Neural cell (in vitro differentiated cells): ENCODE data around the gene YIF1B. TPM values are rescaled to one million over a fixed set of nuclear protein-coding genes. Genes with fewer than 3 reads are reported as not detected.

Experiments used
- H2AFZ ChIP-seq: fragments of 200-600, 300-800 bp; sonication (generic), shearing (Covaris generic); 2 replicates; pipeline ENCODE4 v1.6.0; 2014; ENCODE audit warnings: low read depth, mild to moderate bottlenecking, antibody characterized with exemption, low read length, moderate library complexity
- H3F3A ChIP-seq: fragments of 200-600 bp; shearing (Covaris generic); 2 replicates; pipeline ENCODE4 v1.6.1; 2016; ENCODE audit warnings: mild to moderate bottlenecking, moderate library complexity, mixed read lengths, antibody characterized with exemption, low read length; ENCODE audit not compliant: insufficient read depth, poor library complexity, severe bottlenecking
- H3K27ac ChIP-seq: fragments of 200-600, 300-800 bp; sonication (generic), shearing (Covaris generic); 2 replicates; pipeline ENCODE4 v1.5.1; 2014; ENCODE audit warnings: mild to moderate bottlenecking, low read length, moderate library complexity
- H3K27me3 ChIP-seq: fragments of 300-800, 200-600 bp; sonication (generic), shearing (Covaris generic); 2 replicates; pipeline ENCODE4 v1.6.0; 2014; ENCODE audit warnings: mild to moderate bottlenecking, low read depth, low read length, moderate library complexity; ENCODE audit not compliant: insufficient read depth
- H3K36me3 ChIP-seq: fragments of 300-800, 200-600 bp; sonication (generic), shearing (Covaris generic); 2 replicates; pipeline ENCODE4 v1.5.1; 2014; ENCODE audit warnings: mild to moderate bottlenecking, antibody characterized with exemption, low read length, moderate library complexity; ENCODE audit not compliant: insufficient read depth
- H3K4me2 ChIP-seq: fragments of 300-800, 200-600 bp; sonication (generic), shearing (Covaris generic); 2 replicates; pipeline ENCODE4 v1.6.0; 2014; ENCODE audit warnings: mild to moderate bottlenecking, low read length
- H3K4me3 ChIP-seq: fragments of 300-800, 200-600 bp; sonication (generic), shearing (Covaris generic); 2 replicates; pipeline ENCODE4 v1.5.1; 2014; ENCODE audit warnings: mild to moderate bottlenecking, low read length, moderate library complexity
- H3K79me2 ChIP-seq: fragments of 200-600 bp; shearing (Covaris generic); replicated peaks from 2 replicates; pipeline ENCODE4 v1.6.0; 2014; ENCODE audit warnings: mild to moderate bottlenecking, low read length, moderate library complexity; ENCODE audit not compliant: insufficient read depth
- H3K9ac ChIP-seq: fragments of 300-800, 200-600 bp; sonication (generic), shearing (Covaris generic); 2 replicates; pipeline ENCODE4 v1.6.1; 2016; ENCODE audit warnings: mild to moderate bottlenecking, low read length, mixed read lengths
- H3K9me2 ChIP-seq: fragments of 200-600 bp; shearing (Covaris generic); 2 replicates; pipeline ENCODE4 v1.6.1; 2016; ENCODE audit warnings: mild to moderate bottlenecking, low read length, mixed read lengths; ENCODE audit not compliant: insufficient read depth
- H3K9me3 ChIP-seq: fragments of 200-600, 300-800 bp; sonication (generic), shearing (Covaris generic); 2 replicates; pipeline ENCODE4 v1.6.1; 2016; ENCODE audit warnings: mild to moderate bottlenecking, mixed run types, low read length, moderate library complexity, mixed read lengths
- H4K20me1 ChIP-seq: fragments of 200-600 bp; shearing (Covaris generic); 2 replicates; pipeline ENCODE4 v1.6.1; 2016; ENCODE audit warnings: mild to moderate bottlenecking, mixed run types; ENCODE audit not compliant: insufficient read depth
- EP300 ChIP-seq: fragments of 450-650 bp; conservative IDR thresholded peaks from 2 replicates; pipeline ENCODE4 v1.6.1; 2014; ENCODE audit warnings: antibody characterized with exemption, mild to moderate bottlenecking, moderate library complexity; ENCODE audit not compliant: poor library complexity, severe bottlenecking
- EZH2 ChIP-seq: fragments of 200-600, 300-800 bp; shearing (Covaris generic), sonication (generic); IDR thresholded peaks from 2 replicates; pipeline ENCODE4 v1.6.1; 2014; ENCODE audit warnings: antibody characterized with exemption, low read length, borderline replicate concordance, mild to moderate bottlenecking; ENCODE audit not compliant: insufficient read depth, poor library complexity, severe bottlenecking
- MXI1 ChIP-seq: fragments of 450-650 bp; conservative IDR thresholded peaks from 2 replicates; pipeline ENCODE4 v1.6.1; 2014; ENCODE audit warnings: antibody characterized with exemption, mild to moderate bottlenecking; ENCODE audit not compliant: poor library complexity, severe bottlenecking
- POLR2AphosphoS5 ChIP-seq: IDR thresholded peaks from 2 replicates; pipeline ENCODE4 v1.6.1; 2012
- RAD21 ChIP-seq: fragments of 450-650 bp; conservative IDR thresholded peaks from 2 replicates; pipeline ENCODE4 v1.6.1; 2014; ENCODE audit warnings: antibody characterized with exemption, mild to moderate bottlenecking, moderate library complexity
- REST ChIP-seq: IDR thresholded peaks from 2 replicates; pipeline ENCODE4 v1.6.1; 2012; ENCODE audit warnings: borderline replicate concordance
- SMC3 ChIP-seq: fragments of 450-650 bp; conservative IDR thresholded peaks from 2 replicates; pipeline ENCODE4 v1.6.1; 2014; ENCODE audit warnings: antibody characterized with exemption, mild to moderate bottlenecking, moderate library complexity; ENCODE audit not compliant: poor library complexity
- TAF1 ChIP-seq: IDR thresholded peaks from 2 replicates; pipeline ENCODE4 v1.6.1; 2012; ENCODE audit warnings: low read depth
- polyA plus RNA-seq: library from polyadenylated mRNA; depleted of rRNA; stranded (reverse); fragments of >200 nt; gene quantifications from 2 replicates; pipeline ENCODE4 v1.2.3, GENCODE V29; 2014
- TF ChIP-seq, protein P1 (sequence below): fragments of 450-650 bp; IDR thresholded peaks from 2 replicates; pipeline ENCODE4 v1.5.1; 2014; ENCODE audit warnings: antibody characterized with exemption, mild to moderate bottlenecking, moderate library complexity; ENCODE audit not compliant: poor library complexity, severe bottlenecking

Gene YIF1B
- polyA plus RNA-seq, 1 donor from 2014 or later = 84.0 TPM

DNA sequence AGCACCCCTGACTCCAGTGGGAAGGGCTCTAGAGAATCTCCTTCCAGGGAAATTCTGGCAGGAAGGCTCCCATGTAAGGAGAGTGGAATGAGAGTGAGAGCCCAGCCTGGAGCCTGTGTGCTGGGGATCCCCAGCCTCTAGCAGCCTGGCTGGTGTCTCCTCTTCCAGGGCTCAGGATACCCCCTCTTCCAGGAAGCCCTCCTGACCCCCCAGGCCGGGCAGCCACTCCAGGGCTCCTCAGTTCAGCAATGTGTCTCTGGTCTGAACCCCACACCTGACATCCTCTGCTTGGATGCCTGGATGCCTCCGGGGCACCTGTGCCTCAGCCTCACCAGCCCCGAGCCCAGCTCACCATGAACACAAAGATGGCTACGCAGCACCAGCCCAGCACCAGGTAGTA is 8.7 kb downstream of the YIF1B start:
- H3K27ac ChIP-seq = no peak overlapping the region
- TF ChIP-seq MXI1 (no peak), RAD21 (no peak), REST (no peak), TAF1 (no peak), POLR2AphosphoS5 (no peak), EP300 (no peak), EZH2 (no peak), SMC3 (no peak)
- TF ChIP-seq, protein P1, sequence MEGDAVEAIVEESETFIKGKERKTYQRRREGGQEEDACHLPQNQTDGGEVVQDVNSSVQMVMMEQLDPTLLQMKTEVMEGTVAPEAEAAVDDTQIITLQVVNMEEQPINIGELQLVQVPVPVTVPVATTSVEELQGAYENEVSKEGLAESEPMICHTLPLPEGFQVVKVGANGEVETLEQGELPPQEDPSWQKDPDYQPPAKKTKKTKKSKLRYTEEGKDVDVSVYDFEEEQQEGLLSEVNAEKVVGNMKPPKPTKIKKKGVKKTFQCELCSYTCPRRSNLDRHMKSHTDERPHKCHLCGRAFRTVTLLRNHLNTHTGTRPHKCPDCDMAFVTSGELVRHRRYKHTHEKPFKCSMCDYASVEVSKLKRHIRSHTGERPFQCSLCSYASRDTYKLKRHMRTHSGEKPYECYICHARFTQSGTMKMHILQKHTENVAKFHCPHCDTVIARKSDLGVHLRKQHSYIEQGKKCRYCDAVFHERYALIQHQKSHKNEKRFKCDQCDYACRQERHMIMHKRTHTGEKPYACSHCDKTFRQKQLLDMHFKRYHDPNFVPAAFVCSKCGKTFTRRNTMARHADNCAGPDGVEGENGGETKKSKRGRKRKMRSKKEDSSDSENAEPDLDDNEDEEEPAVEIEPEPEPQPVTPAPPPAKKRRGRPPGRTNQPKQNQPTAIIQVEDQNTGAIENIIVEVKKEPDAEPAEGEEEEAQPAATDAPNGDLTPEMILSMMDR = no peak

GRCh38 chr19:38306236-38306635 is 9.5 kb downstream of the YIF1B start:
- Histone ChIP-seq H3K4me3 (no peak overlapping the region), H3K27me3 (no peaks in the 10 kb centered on the region), H3K79me2 (no peaks in the 10 kb centered on the region), H3K4me2 (no peak overlapping the region), H3K9ac (no peak overlapping the region), H3F3A (no peaks in the 10 kb centered on the region), H3K27ac (no peak overlapping the region), H3K9me3 (no peaks in the 10 kb centered on the region), H4K20me1 (no peaks in the 10 kb centered on the region), H2AFZ (no peak overlapping the region), H3K9me2 (no peaks in the 10 kb centered on the region), H3K36me3 (no peaks in the 10 kb centered on the region)
- TF ChIP-seq POLR2AphosphoS5 (no peak), TAF1 (no peak), EZH2 (no peak), SMC3 (no peak), MXI1 (no peak), RAD21 (no peak), EP300 (no peak), REST (no peak)
- TF ChIP-seq, protein P1 = no peak

More for the DNA sequence above, 8.7 kb downstream of the YIF1B start:
- H4K20me1 ChIP-seq = no peaks in the 10 kb centered on the region
- H3K36me3 ChIP-seq = no peaks in the 10 kb centered on the region
- no peak overlapping the region for H3K4me2 ChIP-seq
- no peak overlapping the region for H2AFZ ChIP-seq
- H3K79me2 ChIP-seq = no peaks in the 10 kb centered on the region
- no peaks in the 10 kb centered on the region for H3F3A ChIP-seq
- no peak overlapping the region for H3K4me3 ChIP-seq
- H3K9me2 ChIP-seq = no peaks in the 10 kb centered on the region
- no peaks in the 10 kb centered on the region for H3K9me3 ChIP-seq
- no peak overlapping the region for H3K9ac ChIP-seq
- no peaks in the 10 kb centered on the region for H3K27me3 ChIP-seq
